ENCODE data around the gene UBE2F.

Gene UBE2F

GRCh38 chr2:237982039-237982725 is 15.4 kb downstream of the UBE2F start:
- TF ChIP-seq HDGF (IDR thresholded peaks at IDR 0.05; ENCODE audit: borderline replicate concordance): no peak
- no peak for TF ChIP-seq NFRKB (IDR thresholded peaks at IDR 0.05)
- no peak for TF ChIP-seq FOXK2 (IDR thresholded peaks at IDR 0.05)
- no peak for TF ChIP-seq BHLHE40 (IDR thresholded peaks at IDR 0.05; ENCODE audit: borderline replicate concordance)
- TF ChIP-seq ZNF384 (IDR thresholded peaks at IDR 0.05): no peak
- no peak for TF ChIP-seq ARNT (IDR thresholded peaks at IDR 0.05)
- TF ChIP-seq LEF1 (IDR thresholded peaks at IDR 0.05; ENCODE audit: borderline replicate concordance): no peak
- TF ChIP-seq PKNOX1 (IDR thresholded peaks at IDR 0.05): no peak
- TF ChIP-seq FOXM1 (IDR thresholded peaks at IDR 0.05; ENCODE audit: borderline replicate concordance): no peak
- TF ChIP-seq SUZ12 (IDR thresholded peaks at IDR 0.05): no peak
- no peak for TF ChIP-seq SP1 (IDR thresholded peaks at IDR 0.05)
- no peak for TF ChIP-seq CTBP1 (IDR thresholded peaks at IDR 0.05; ENCODE audit: borderline replicate concordance)
- ChIA-PET POLR2A (no interaction called here), CTCF (no interaction called here)
- DNase-seq (ENCODE audit: extremely low spot score): no peak

- CTCF ChIA-PET: no interaction called here
- no peak for DNase-seq (ENCODE audit: extremely low spot score)
- POLR2A ChIA-PET: no interaction called here
- no peak for TF ChIP-seq LEF1 (IDR thresholded peaks at IDR 0.05; ENCODE audit: borderline replicate concordance)
- TF ChIP-seq NFRKB (IDR thresholded peaks at IDR 0.05): no peak
- TF ChIP-seq TARDBP (IDR thresholded peaks at IDR 0.05): no peak
- TF ChIP-seq FOXK2 (IDR thresholded peaks at IDR 0.05): no peak
- TF ChIP-seq PKNOX1 (IDR thresholded peaks at IDR 0.05): no peak
These were observed 17.1 kb downstream of the UBE2F start for GRCh38 chr2:237983922-237984321.

GRCh38 chr2:237987268-237987667 is 20.5 kb downstream of the UBE2F start:
- ChIA-PET POLR2A (no interaction called here), CTCF (no interaction called here)
- DNase-seq (ENCODE audit: extremely low spot score): no peak
- TF ChIP-seq TARDBP (IDR thresholded peaks at IDR 0.05) (no peak), FOXK2 (IDR thresholded peaks at IDR 0.05) (no peak), L3MBTL2 (conservative IDR thresholded peaks at IDR 0.05) (no peak), SP1 (IDR thresholded peaks at IDR 0.05) (no peak), PKNOX1 (IDR thresholded peaks at IDR 0.05) (no peak), SUZ12 (IDR thresholded peaks at IDR 0.05) (no peak), ELF4 (IDR thresholded peaks at IDR 0.05) (no peak), HDGF (IDR thresholded peaks at IDR 0.05; ENCODE audit: borderline replicate concordance) (no peak), FOXM1 (IDR thresholded peaks at IDR 0.05; ENCODE audit: borderline replicate concordance) (no peak), LEF1 (IDR thresholded peaks at IDR 0.05; ENCODE audit: borderline replicate concordance) (no peak), CTBP1 (IDR thresholded peaks at IDR 0.05; ENCODE audit: borderline replicate concordance) (no peak)

- DNase-seq (ENCODE audit: extremely low spot score): no peak
- TF ChIP-seq FOXA1 (IDR thresholded peaks at IDR 0.05) (no peak), HDGF (IDR thresholded peaks at IDR 0.05; ENCODE audit: borderline replicate concordance) (no peak), TARDBP (IDR thresholded peaks at IDR 0.05) (no peak), SUZ12 (IDR thresholded peaks at IDR 0.05) (no peak), CTBP1 (IDR thresholded peaks at IDR 0.05; ENCODE audit: borderline replicate concordance) (no peak)
- POLR2A ChIA-PET: no interaction called here
- CTCF ChIA-PET: no interaction called here
These were observed 26.9 kb downstream of the UBE2F start for GRCh38 chr2:237993701-237994100.

- no peak for DNase-seq (ENCODE audit: extremely low spot score)
- ChIA-PET CTCF (no interaction called here), POLR2A (no interaction called here)
- no peak for TF ChIP-seq TARDBP (IDR thresholded peaks at IDR 0.05)
- TF ChIP-seq BHLHE40 (IDR thresholded peaks at IDR 0.05; ENCODE audit: borderline replicate concordance): no peak
- TF ChIP-seq ELF4 (IDR thresholded peaks at IDR 0.05): no peak
- no peak for TF ChIP-seq SUZ12 (IDR thresholded peaks at IDR 0.05)
- TF ChIP-seq FOXM1 (IDR thresholded peaks at IDR 0.05; ENCODE audit: borderline replicate concordance): no peak
- no peak for TF ChIP-seq FOXA1 (IDR thresholded peaks at IDR 0.05)
- TF ChIP-seq HDGF (IDR thresholded peaks at IDR 0.05; ENCODE audit: borderline replicate concordance): no peak
- TF ChIP-seq NFRKB (IDR thresholded peaks at IDR 0.05): no peak
- TF ChIP-seq SP1 (IDR thresholded peaks at IDR 0.05): no peak
- TF ChIP-seq LEF1 (IDR thresholded peaks at IDR 0.05; ENCODE audit: borderline replicate concordance): no peak
- TF ChIP-seq CTBP1 (IDR thresholded peaks at IDR 0.05; ENCODE audit: borderline replicate concordance): no peak
- no peak for TF ChIP-seq ZNF384 (IDR thresholded peaks at IDR 0.05)
- TF ChIP-seq FOXK2 (IDR thresholded peaks at IDR 0.05): no peak
- TF ChIP-seq ARNT (IDR thresholded peaks at IDR 0.05): no peak
- TF ChIP-seq PKNOX1 (IDR thresholded peaks at IDR 0.05): no peak
These were observed 28.2 kb downstream of the UBE2F start for GRCh38 chr2:237995036-237995435.

GRCh38 chr2:237996021-237996593 is 29.3 kb downstream of the UBE2F start:
- DNase-seq (ENCODE audit: extremely low spot score): no peak
- POLR2A ChIA-PET: no interaction called here
- no peak for TF ChIP-seq FOXM1 (IDR thresholded peaks at IDR 0.05; ENCODE audit: borderline replicate concordance)
- TF ChIP-seq LEF1 (IDR thresholded peaks at IDR 0.05; ENCODE audit: borderline replicate concordance): no peak
- no peak for TF ChIP-seq ELF4 (IDR thresholded peaks at IDR 0.05)
- TF ChIP-seq NFRKB (IDR thresholded peaks at IDR 0.05): no peak
- peak; percentile 65; the same call in 1 of the 2 replicates for TF ChIP-seq ZNF384 (IDR thresholded peaks at IDR 0.05)
- TF ChIP-seq ARNT (IDR thresholded peaks at IDR 0.05): no peak
- CTCF ChIA-PET: no interaction called here
